KMS-11 (cell line): ENCODE measurements around the gene ELK3.

ENCODE experiments used
- H2AFZ ChIP-seq: fragments of 200-600 bp; sonication (generic); 2 replicates; pipeline ENCODE4 v1.6.1; 2016; ENCODE audit warnings: antibody characterized with exemption, mixed run types, low read depth
- H3K27ac ChIP-seq: fragments of 200-600 bp; sonication (generic); 2 replicates; pipeline ENCODE4 v1.6.1; 2016; ENCODE audit warnings: mild to moderate bottlenecking, mixed run types
- H3K27me3 ChIP-seq: fragments of 200-600 bp; sonication (generic); 2 replicates; pipeline ENCODE4 v1.6.1; 2017; ENCODE audit warnings: mild to moderate bottlenecking, low read depth, mixed run types, moderate library complexity; ENCODE audit not compliant: insufficient read depth
- H3K36me3 ChIP-seq: fragments of 200-600 bp; sonication (generic); 2 replicates; pipeline ENCODE4 v1.6.1; 2017; ENCODE audit warnings: mild to moderate bottlenecking, mixed run types; ENCODE audit not compliant: insufficient read depth
- H3K4me1 ChIP-seq: fragments of 200-600 bp; sonication (generic); 2 replicates; pipeline ENCODE4 v1.6.1; 2016; ENCODE audit warnings: mild to moderate bottlenecking, low read depth, mixed run types; ENCODE audit not compliant: poor library complexity, severe bottlenecking
- H3K4me2 ChIP-seq: fragments of 200-600 bp; sonication (generic); 2 replicates; pipeline ENCODE4 v1.7.0; 2016; ENCODE audit warnings: mild to moderate bottlenecking, mixed run types
- H3K4me3 ChIP-seq: fragments of 200-600 bp; sonication (generic); IDR thresholded peaks from 2 replicates; pipeline ENCODE4 v1.6.1; 2017; ENCODE audit warnings: low read depth, low read length, mixed read lengths; ENCODE audit not compliant: insufficient read depth
- H3K79me2 ChIP-seq: fragments of 200-600 bp; sonication (generic); 2 replicates; pipeline ENCODE4 v1.6.1; 2016; ENCODE audit warnings: low read depth, mixed run types; ENCODE audit not compliant: insufficient read depth
- H3K9ac ChIP-seq: fragments of 200-600 bp; sonication (generic); 2 replicates; pipeline ENCODE4 v1.6.1; 2016; ENCODE audit warnings: mild to moderate bottlenecking, mixed run types
- H4K20me1 ChIP-seq: fragments of 200-600 bp; sonication (generic); 2 replicates; pipeline ENCODE4 v1.6.1; 2016; ENCODE audit warnings: mild to moderate bottlenecking, mixed run types; ENCODE audit not compliant: insufficient read depth
- CTCF ChIP-seq: fragments of 200-600 bp; sonication (generic); conservative IDR thresholded peaks from 2 replicates; pipeline ENCODE4 v1.6.1; 2017; ENCODE audit warnings: low read depth, mild to moderate bottlenecking, antibody characterized with exemption, low read length, moderate library complexity, mixed read lengths

The ELK3 gene

GRCh38 chr12:96261557-96261956 is 67.4 kb downstream of the ELK3 start:
- Histone ChIP-seq H3K27me3 (no peaks in the 10 kb centered on the region), H3K4me3 (no peak overlapping the region), H2AFZ (no peak overlapping the region), H3K79me2 (peaks cover under 1% of the 10 kb centered on the region; the same call in 1 of the 2 replicates), H4K20me1 (0 out of 2 replicates have a peak, but pooled peaks cover 3% of the 10 kb centered on the region), H3K36me3 (no peaks in the 10 kb centered on the region), H3K4me2 (no peak overlapping the region), H3K4me1 (peaks cover 50% of the 10 kb centered on the region), H3K27ac (no peak overlapping the region), H3K9ac (no peak overlapping the region)
- TF ChIP-seq CTCF = no peak

- Histone ChIP-seq H3K4me2 (no peak overlapping the region), H3K4me1 (peaks cover 40% of the 10 kb centered on the region), H3K36me3 (no peaks in the 10 kb centered on the region), H3K27me3 (no peaks in the 10 kb centered on the region), H4K20me1 (0 out of 2 replicates have a peak, but pooled peaks cover 3% of the 10 kb centered on the region), H2AFZ (no peak overlapping the region), H3K4me3 (no peak overlapping the region), H3K79me2 (no peaks in the 10 kb centered on the region; the same call in 1 of the 2 replicates), H3K9ac (no peak overlapping the region), H3K27ac (no peak overlapping the region)
- no peak for TF ChIP-seq CTCF
Observed at GRCh38 chr12:96263449-96263902, 69.3 kb downstream of the ELK3 start.

GRCh38 chr12:96265400-96265799 is 71.2 kb downstream of the ELK3 start:
- no peaks in the 10 kb centered on the region for H3K27me3 ChIP-seq
- no peaks in the 10 kb centered on the region for H3K36me3 ChIP-seq
- peaks cover 24% of the 10 kb centered on the region for H3K4me1 ChIP-seq
- H3K79me2 ChIP-seq = no peaks in the 10 kb centered on the region
- H2AFZ ChIP-seq = no peak overlapping the region
- H3K4me2 ChIP-seq = no peak overlapping the region
- TF ChIP-seq CTCF = no peak
- 0 out of 2 replicates have a peak, but pooled peaks cover 3% of the 10 kb centered on the region for H4K20me1 ChIP-seq
- H3K4me3 ChIP-seq = no peak overlapping the region
- no peak overlapping the region for H3K27ac ChIP-seq
- H3K9ac ChIP-seq = no peak overlapping the region

GRCh38 chr12:96265836-96266235 is 71.7 kb downstream of the ELK3 start:
- no peak overlapping the region for H3K27ac ChIP-seq
- H3K79me2 ChIP-seq = no peaks in the 10 kb centered on the region

More at GRCh38 chr12:96265836-96266235, 71.7 kb downstream of the ELK3 start:
- Histone ChIP-seq H4K20me1 (0 out of 2 replicates have a peak, but pooled peaks cover 3% of the 10 kb centered on the region), H3K36me3 (no peaks in the 10 kb centered on the region), H3K4me3 (no peak overlapping the region), H3K9ac (no peak overlapping the region), H3K4me2 (no peak overlapping the region; the same call in 1 of the 2 replicates), H3K27me3 (no peaks in the 10 kb centered on the region), H3K4me1 (peaks cover 20% of the 10 kb centered on the region), H2AFZ (no peak overlapping the region)
- TF ChIP-seq CTCF = no peak
